Spleen (tissue), 11 donors: ENCODE data around the gene PCED1A. TPM values are rescaled to one million over a fixed set of nuclear protein-coding genes. Genes with fewer than 3 reads are reported as not detected.

Source experiments
- DNase-seq: peaks from one replicate; pipeline ENCODE4 v3.0.0-alpha.2; 2020
- H3K27ac ChIP-seq, 8 donors: fragments of 200-600 bp; sonication (generic) in 7 of 8; 1 replicate in 4 of 8; 2 replicates in 4 of 8; pipeline versions ENCODE4 v1.5.0 to v1.8.0; 2016 to 2021; ENCODE audit warnings: inconsistent platforms in 4 of 8, mild to moderate bottlenecking in 4 of 8, moderate library complexity in 1 of 8
- H3K27me3 ChIP-seq, 7 donors: fragments of 200-600 bp; sonication (generic) in 6 of 7; replicated peaks in 1 of 7; 1 replicate in 4 of 7; 2 replicates in 3 of 7; pipeline versions ENCODE4 v1.5.0 to v1.8.0; 2016 to 2021; ENCODE audit warnings: inconsistent platforms in 3 of 7, mild to moderate bottlenecking in 1 of 7
- H3K36me3 ChIP-seq, 6 donors: fragments of 200-600 bp; sonication (generic) in 5 of 6; 1 replicate in 4 of 6; 2 replicates in 2 of 6; pipeline versions ENCODE4 v1.5.0 to v1.8.0; 2016 to 2021; ENCODE audit warnings: inconsistent platforms in 2 of 6
- H3K4me1 ChIP-seq, 6 donors: fragments of 200-600 bp; sonication (generic) in 5 of 6; 1 replicate in 3 of 6; 2 replicates in 3 of 6; pipeline versions ENCODE4 v1.5.0 to v1.8.0; 2016 to 2021; ENCODE audit warnings: inconsistent platforms in 3 of 6
- H3K4me3 ChIP-seq, 8 donors: fragments of 200-600 bp; sonication (generic) in 7 of 8; 1 replicate in 4 of 8; 2 replicates in 4 of 8; pipeline versions ENCODE4 v1.5.0 to v1.8.0; 2016 to 2021; ENCODE audit warnings: inconsistent platforms in 4 of 8, mild to moderate bottlenecking in 4 of 8, moderate library complexity in 2 of 8
- H3K9me3 ChIP-seq, 8 donors: fragments of 200-600 bp; sonication (generic) in 7 of 8; 1 replicate in 4 of 8; 2 replicates in 4 of 8; pipeline versions ENCODE4 v1.5.0 to v1.8.0; 2016 to 2021; ENCODE audit warnings: inconsistent platforms in 4 of 8
- POLR2A ChIP-seq, 3 donors: fragments of 450-650 bp; IDR thresholded peaks; one replicate each; pipeline ENCODE4 v1.5.1; 2017; ENCODE audit warnings: antibody characterized with exemption in 3 of 3, mild to moderate bottlenecking in 1 of 3
- POLR2AphosphoS5 ChIP-seq, 3 donors: sonication (generic); formaldehyde crosslinking; IDR thresholded peaks; one replicate each; pipeline ENCODE4 v1.5.1; 2017; ENCODE audit warnings: antibody characterized with exemption in 3 of 3
- WGBS, 5 donors: extraction: QIAGEN DNeasy Blood & Tissue Kit in 3 of 5; methylation state at CpG; one replicate each; pipeline versions ENCODE4 v1.1.5 to v1.1.7; 2013 to 2018; 5-methylcytosine and 5-hydroxymethylcytosine counted together
- intact Hi-C: fragments of 100-400 bp; cut with DNase I; formaldehyde crosslinking; loops from one replicate; pipeline ENCODE4 v1.15.0; 2023; ENCODE audit warnings: low total_unique reads
- polyA plus RNA-seq, 3 donors: library from polyadenylated mRNA; stranded (reverse); fragments of 200-250 nt; gene quantifications; one replicate each; pipeline ENCODE4 v1.2.1, GENCODE V29; 2013
- total RNA-seq, 7 donors: library from RNA; depleted of rRNA in 3 of 7; stranded (reverse); fragments of >200 nt in 3 of 7; fragmentation: NEBNext Ultra II Directional in 4 of 7; extraction: Animal tissue kit (Norgen Biotek cat#: 25700) in 4 of 7; gene quantifications; one replicate each; pipeline versions ENCODE4 v1.1.0 to v1.2.1, GENCODE V29; 2016 to 2021
- TF ChIP-seq, protein P1 (sequence below), 11 experiments: fragments of 200-600 bp in 7 of 11; fragments of 450-650 bp in 4 of 11; sonication (generic) in 4 of 11; IDR thresholded peaks in 8 of 11; conservative IDR thresholded peaks in 3 of 11; 1 replicate in 7 of 11; 2 replicates in 4 of 11; pipeline versions ENCODE4 v1.4.0 to v1.8.0; 2016 to 2021; ENCODE audit warnings: antibody characterized with exemption in 11 of 11, inconsistent platforms in 4 of 11, mild to moderate bottlenecking in 1 of 11
- donor health status: healthy with polysubstance abuse.
- donor health status: DM: no; HTN: no; CAD: no; lungs with moderate emphysema.
- donor health status: DM: no; HTN: no; CAD: no.
- donor health status: Bipolar disorder and iron deficiency.
- donor health status: healthy.
- donor health status: DM: no; HTN: no; CAD: no.
- donor health status: DM: yes; HTN: yes; CAD: no.

PCED1A gene
- total and polyA plus RNA-seq, 10 donors = 38.2 to 165 (median 56.9) TPM

DNA sequence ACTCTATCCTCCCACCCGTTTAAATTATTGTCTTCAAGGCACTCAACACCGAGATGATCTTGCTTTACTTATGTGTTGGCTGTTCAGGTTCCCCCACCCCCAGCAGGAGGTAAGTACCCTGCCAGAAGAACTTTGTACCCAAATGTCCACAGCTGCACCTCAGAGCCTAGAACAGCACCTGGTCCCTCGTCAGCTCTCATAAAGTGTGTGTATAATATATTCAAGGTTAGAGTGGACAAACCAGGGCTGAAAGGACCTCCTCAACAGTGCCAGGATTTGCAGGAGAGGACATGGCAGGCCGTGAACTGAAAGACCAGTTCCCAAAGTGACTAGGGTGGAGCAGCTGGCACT lies 34.1 kb downstream of the PCED1A start:
- Histone ChIP-seq H3K4me3 (no peak overlapping the region), H3K4me1 (peaks cover 0 to 9% (median 3%) of the 10 kb centered on the region in 6 donors), H3K27me3 (peaks cover 0 to 94% (median 25%) of the 10 kb centered on the region in 7 donors), H3K9me3 (peaks cover 0 to under 1% (median 0%) of the 10 kb centered on the region in 8 donors), H3K36me3 (no peaks in the 10 kb centered on the region), H3K27ac (no peak overlapping the region)
- DNase-seq = no peak
- intact Hi-C loops = no loop called here
- TF ChIP-seq, protein P1, sequence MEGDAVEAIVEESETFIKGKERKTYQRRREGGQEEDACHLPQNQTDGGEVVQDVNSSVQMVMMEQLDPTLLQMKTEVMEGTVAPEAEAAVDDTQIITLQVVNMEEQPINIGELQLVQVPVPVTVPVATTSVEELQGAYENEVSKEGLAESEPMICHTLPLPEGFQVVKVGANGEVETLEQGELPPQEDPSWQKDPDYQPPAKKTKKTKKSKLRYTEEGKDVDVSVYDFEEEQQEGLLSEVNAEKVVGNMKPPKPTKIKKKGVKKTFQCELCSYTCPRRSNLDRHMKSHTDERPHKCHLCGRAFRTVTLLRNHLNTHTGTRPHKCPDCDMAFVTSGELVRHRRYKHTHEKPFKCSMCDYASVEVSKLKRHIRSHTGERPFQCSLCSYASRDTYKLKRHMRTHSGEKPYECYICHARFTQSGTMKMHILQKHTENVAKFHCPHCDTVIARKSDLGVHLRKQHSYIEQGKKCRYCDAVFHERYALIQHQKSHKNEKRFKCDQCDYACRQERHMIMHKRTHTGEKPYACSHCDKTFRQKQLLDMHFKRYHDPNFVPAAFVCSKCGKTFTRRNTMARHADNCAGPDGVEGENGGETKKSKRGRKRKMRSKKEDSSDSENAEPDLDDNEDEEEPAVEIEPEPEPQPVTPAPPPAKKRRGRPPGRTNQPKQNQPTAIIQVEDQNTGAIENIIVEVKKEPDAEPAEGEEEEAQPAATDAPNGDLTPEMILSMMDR (IDR thresholded peaks at IDR 0.05 in 8 of 11, conservative IDR thresholded peaks at IDR 0.05 in 3 of 11) = no peak
- TF ChIP-seq POLR2AphosphoS5 (IDR thresholded peaks at IDR 0.05) (no peak), POLR2A (IDR thresholded peaks at IDR 0.05) (no peak)
- WGBS, 5 donors = 58 to 78% (median 67%) methylated on average over 4 of the region's 4 CpGs

DNA sequence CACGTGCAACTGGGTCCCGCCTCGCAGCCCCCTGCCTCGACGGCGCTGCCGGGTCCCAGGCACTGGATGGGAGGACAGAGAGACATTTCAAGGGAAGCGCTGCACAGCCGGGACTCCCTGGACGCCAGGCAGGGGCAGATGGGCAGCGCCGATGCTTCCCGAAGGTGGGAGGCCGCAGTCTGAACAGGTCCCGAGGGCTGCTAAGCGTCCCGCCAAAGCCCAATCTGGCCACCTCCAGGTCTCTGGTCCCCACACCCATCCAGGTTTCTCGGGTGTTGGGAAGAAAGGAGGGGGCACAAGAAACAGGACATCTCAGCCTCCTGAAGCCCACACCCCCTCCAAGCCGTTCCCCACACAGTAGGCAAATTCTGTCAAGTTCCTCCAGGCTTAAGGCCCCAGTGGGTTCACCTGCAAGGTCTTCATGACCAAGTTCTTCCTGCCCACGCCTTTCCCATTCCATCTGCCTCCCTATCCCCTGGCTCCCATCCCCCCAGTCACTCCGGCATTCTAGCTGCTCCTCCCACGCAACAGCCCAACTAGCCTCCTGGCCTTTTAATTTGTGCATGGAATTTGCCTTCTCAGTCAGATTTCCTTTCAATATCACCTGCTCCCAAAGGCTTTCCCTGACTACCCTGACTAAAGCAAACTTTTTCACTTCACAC lies 34.6 kb downstream of the PCED1A start:
- 54 to 62% (median 57%) methylated on average over 22 of the region's 22 CpGs for WGBS, 5 donors
- intact Hi-C loops = no loop called here
- Histone ChIP-seq H3K4me3 (no peak overlapping the region), H3K9me3 (no peaks in the 10 kb centered on the region), H3K27ac (no peak overlapping the region), H3K4me1 (peaks cover 0 to 14% (median 8%) of the 10 kb centered on the region in 6 donors), H3K36me3 (no peaks in the 10 kb centered on the region), H3K27me3 (peaks cover 0 to 97% (median 30%) of the 10 kb centered on the region in 7 donors)
- TF ChIP-seq POLR2AphosphoS5 (IDR thresholded peaks at IDR 0.05) = no peak
- TF ChIP-seq, protein P1 (IDR thresholded peaks at IDR 0.05 in 8 of 11, conservative IDR thresholded peaks at IDR 0.05 in 3 of 11) = no peak
- TF ChIP-seq POLR2A (IDR thresholded peaks at IDR 0.05) = no peak
- DNase-seq = no peak

DNA sequence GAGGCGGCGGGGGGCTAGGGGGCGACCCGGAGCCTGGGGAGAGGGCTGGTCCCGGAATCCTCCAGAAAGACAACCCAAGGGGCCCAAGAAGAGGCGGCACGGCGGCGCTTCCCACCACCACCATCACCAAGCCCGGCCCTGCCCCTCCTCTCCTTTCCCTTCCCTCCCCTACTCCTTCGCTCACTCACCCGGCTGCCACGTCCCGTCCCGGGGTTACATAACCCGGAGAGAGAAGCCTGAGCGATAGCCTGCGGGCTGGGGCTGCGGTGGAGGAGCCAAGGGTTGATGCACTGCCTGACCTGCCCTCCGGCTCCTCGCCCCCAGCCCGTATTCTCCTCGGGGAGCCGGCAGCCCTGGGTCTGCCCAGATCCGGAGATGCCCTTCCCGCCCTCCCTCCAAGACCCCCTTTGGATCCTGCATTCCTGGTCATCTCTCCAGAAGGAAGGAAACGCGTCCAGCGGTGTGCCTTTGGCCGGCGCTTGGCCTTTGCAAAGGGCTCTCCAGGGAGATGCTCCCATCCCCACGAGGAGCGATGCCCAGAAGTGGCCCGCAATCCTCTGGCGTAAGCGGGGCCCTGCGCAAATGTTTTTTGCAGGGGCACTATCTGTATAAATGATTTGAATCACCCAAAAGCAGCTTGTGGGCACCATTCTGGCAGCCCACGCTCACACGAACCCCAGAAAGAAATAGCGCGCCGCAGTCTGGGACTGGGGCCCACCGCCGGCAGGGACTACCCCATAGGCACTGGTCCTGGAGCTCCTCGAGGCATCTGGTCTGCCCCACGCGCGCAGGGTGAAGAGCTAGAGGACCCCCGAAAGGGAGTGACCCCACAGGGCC lies 35.4 kb downstream of the PCED1A start:
- Histone ChIP-seq H3K27ac (no peak overlapping the region), H3K9me3 (no peaks in the 10 kb centered on the region), H3K4me1 (peaks cover under 1 to 22% (median 15%) of the 10 kb centered on the region in 6 donors), H3K27me3 (peaks cover 0 to 97% (median 38%) of the 10 kb centered on the region in 7 donors), H3K36me3 (no peaks in the 10 kb centered on the region), H3K4me3 (no peak overlapping the region)
- peak; percentile 70 for DNase-seq
- WGBS, 5 donors = 19 to 24% (median 22%) methylated on average over 40 to 49 of the region's 49 CpGs
- intact Hi-C loops = no loop called here
- TF ChIP-seq, protein P1 (IDR thresholded peaks at IDR 0.05 in 8 of 11, conservative IDR thresholded peaks at IDR 0.05 in 3 of 11) = no peak
- no peak for TF ChIP-seq POLR2A (IDR thresholded peaks at IDR 0.05)
- no peak for TF ChIP-seq POLR2AphosphoS5 (IDR thresholded peaks at IDR 0.05)
